Activated gamma-delta T cell treated with anti-CD3 and anti-CD28 coated beads, Interleukin-2, amount 50 U/mL, for 16 hours (primary cell): ENCODE data around the gene ADAMTS2.
"Not testable (repeated sequence)": the region's sequence is repeated elsewhere in the genome, so short reads cannot be mapped to it uniquely, and the experiment has no call there.

Source experiments
- DNase-seq: peaks from one replicate; pipeline ENCODE4 v3.0.0-alpha.2; 2020; ENCODE audit warnings: low read depth

Gene ADAMTS2

DNA sequence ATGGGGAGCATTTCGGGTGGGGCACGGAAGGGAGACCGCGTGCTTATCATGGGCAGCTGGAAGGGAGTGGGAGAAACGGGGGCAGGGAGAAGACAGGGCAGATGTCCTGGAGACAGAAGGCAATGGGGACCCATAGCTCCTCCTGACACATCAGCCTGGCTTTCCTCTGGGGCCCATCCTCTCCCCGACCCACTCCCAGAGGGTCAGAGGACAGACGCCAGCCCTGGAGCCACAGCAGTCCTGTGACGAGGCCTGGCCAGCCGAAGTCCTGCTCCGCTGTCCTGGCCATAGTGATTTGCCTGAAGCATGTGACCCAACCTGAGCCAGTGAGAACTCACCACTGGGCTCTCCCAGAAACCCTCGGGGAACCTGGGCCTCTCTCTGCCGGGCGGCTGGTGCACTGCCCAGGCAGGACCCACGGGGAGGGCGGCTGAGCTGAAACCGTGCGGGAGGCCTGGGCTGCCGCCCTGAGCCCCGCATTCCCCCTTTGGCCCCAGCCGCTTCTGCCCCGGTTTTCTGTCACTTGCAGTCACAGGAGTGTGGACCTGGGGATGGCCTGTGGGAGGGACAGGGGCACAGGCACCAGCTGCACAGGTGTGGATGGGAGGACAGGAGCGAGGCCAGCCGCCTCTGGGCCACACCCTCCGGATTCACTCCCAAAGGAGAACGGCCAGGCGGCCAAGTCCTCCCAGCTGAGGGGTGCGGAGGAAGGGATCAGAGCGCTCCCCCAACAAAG, 19.8 kb downstream of the ADAMTS2 start:
- no peak for DNase-seq

DNA sequence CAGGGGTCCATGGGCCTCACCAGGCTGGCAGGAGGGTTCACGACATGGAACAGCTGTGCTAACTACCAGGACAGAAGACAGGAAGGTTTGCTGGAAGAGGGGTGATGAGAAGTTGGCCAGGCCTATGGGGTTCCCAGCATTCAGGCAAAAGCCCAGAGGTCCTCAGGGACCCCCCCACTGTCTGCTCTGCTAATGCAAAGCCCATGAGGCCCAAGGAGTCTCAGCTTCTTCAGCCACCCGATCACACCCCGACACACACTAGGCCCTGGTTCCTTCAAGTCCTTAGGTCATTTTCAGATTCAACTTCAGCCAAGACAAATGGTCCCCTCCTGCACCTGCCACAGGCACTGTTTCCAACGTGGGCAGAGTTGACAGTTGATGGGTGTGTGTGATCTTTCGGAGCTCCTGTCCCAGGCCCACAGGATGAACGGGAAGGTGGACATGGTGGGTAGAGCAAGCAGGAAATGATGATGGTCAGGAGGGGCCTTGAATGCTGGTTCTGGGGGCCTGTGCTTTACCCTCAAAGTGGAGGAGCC, 20.4 kb downstream of the ADAMTS2 start:
- DNase-seq = no peak

DNA sequence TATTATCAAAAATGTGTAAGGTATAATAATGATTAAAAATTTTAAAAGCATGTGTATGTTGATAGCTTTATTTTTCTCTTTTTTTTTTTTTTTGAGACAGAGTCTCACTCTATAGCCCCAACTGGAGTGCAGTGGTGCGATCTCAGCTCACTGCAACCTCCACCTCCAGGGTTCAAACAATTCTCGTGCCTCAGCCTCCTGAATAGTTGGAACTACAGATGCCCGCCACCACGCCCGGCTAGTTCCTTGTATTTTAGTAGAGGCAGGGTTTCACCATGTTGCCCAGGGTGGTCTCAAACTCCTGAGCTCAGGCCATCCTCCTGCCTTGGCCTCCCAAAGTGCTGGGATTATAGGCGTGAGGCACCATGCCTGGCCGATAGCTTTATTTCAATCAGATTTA, 20.9 kb downstream of the ADAMTS2 start:
- not testable (repeated sequence) for DNase-seq

DNA sequence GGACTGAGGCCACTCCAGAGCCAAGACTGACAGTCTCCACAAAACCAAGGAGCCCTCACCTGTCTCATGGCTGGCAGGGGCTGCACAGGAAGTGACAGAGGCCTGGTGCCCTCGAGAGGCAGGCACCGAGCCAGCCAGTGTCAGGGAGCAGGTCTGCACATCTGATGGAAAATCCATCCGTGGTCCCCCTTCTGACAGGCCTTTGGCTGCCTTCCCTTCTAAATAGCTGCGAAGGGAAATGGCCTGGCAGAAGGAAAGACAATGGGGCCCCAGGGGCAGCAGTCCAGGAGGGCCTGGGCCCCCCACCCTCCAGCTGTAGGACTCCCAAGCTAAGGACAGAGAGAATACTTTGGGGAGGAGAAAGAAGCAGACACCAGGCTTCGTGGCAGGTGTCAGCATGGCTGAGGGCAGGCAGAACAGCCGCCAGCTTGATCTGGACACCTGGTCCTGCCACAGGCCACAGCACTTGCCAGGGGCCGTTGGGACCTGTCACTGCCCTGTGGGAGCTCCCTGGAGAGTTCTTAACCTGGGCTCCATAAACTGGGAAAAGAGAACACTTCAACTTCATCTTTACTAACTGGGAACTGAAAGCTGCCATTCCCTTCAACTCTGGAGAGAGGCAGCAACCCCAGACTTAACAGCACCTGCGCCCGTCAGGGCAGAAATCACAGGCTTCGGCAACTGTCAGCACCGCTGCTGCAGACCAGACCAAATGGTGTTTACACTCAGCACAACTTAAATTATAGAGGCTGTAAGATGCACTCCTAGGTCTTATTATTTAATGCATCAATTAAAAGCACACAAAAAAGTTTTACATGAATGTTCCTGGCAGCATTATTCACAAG, 22.0 kb downstream of the ADAMTS2 start:
- no peak for DNase-seq

DNA sequence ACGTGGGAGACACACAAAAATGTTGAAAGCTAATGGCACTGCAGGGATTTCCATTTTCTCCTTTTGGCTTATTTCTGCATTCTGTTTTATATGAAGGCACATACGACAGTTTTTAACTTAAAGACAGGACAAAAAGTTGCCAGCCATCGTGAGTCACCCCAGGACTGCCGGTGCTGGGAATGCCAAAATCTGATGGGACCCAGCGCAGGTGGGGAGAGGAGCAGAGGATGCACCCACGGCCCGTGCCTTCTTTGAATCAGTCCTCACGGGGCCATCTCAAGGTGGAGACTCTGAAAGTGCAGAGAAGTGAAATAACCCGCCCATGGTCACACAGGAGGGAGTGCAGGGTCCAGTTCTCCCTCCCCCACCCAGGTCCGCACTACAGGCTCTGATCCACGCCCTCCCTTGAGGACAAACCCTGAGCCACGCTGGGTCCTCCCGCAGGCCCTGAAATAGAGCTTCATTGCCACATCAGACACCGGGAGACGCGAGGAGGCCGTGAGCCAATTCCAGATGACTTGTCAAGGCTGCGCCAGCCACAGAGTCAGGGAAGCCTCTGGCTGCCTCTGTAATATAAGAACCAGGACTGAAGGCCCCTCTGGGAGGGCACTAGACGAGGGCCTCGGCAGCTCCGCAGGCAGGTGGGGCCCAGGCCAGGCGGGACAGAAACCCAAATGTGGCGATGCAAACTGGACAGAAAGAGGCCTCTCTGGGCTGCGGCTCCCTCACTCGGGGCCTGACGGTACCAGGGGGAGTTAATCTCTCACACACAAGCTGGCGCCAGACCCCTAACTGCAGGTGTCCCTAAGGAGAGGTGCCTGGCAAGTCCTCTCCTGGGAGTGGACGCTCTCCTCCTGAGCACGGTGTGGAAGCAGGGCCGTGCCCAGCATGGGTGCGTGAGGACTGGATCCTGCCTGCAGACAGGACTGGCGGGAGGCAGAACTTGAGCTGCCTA, 22.9 kb downstream of the ADAMTS2 start:
- no peak for DNase-seq

DNA sequence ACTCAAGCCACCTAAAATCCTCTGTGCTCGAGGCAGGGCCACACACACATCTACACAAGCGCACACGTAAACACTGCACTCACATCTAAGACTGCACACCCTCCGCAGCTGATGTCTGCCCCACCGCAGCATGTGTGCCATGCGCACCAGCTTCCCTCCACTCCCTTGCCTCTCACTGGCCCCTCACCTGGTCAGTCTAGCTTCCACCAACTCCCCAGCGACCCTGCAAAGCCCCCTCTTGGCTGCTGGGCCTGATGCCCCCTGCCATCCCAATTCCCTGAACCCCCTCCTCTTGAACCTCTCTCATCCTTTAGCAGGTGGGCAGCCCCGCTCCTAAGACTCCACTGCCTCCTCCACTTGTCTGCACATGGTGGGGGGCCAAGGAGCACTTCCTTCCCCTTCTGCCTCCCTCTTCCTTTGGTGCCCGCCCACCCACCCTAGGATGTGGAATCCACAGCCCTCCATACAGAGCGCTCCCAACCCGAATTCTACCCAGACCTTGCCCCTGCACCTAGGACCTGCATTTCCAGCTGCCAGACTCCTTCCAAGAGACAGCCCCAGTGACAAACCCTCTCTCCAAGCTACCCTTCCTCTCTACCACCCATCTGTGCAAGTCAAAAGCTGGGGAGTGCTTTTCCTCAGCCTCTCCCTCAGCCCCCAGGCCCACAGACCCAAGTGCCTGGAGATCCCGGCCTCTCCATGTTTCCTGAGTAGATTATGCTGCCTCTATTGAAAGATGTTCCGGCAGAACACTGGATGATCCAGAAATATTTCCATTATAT, 23.9 kb downstream of the ADAMTS2 start:
- DNase-seq = no peak

DNA sequence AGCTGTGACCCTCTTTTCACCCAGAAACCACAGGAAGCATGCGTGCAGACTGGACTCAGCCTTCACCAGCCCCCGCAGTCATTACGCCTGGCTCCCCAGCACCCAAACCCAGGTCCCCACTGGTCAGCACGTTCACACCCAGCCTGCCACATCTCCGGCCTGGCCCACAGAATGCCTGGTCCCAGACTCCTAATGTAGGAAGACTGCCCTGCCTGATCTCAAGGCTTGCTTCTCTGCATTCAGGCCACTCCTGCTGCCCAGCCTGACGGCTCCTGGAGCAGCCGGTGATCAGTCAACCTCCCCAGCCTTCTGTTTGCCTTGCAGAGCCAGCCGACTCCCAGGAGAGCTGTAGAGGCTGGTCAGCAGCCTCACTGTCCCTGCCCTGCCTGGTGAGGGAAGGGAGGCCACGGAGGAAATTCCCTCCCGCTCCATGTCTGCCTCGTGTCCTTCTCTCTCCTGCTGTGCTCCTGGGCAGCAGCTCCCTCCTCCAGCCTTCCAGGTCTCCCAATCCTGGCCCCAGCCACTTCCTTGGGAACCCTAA, 25.4 kb downstream of the ADAMTS2 start:
- no peak for DNase-seq

DNA sequence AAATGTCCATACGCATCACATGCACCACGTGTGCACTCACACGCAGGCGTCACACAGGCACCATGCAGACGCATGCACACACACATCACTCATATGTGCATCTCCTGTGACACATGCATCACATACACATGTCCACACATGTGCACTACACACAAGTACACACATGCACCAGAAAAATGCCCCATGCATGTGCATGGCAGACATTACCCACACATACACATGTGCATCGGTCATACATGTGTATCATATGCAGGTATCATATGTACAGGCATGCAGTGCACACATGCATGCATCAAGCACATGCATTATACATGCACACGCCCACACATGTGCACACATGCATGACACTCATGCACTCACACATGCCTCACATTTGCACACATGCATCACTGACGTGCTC, 26.1 kb downstream of the ADAMTS2 start:
- no peak for DNase-seq

DNA sequence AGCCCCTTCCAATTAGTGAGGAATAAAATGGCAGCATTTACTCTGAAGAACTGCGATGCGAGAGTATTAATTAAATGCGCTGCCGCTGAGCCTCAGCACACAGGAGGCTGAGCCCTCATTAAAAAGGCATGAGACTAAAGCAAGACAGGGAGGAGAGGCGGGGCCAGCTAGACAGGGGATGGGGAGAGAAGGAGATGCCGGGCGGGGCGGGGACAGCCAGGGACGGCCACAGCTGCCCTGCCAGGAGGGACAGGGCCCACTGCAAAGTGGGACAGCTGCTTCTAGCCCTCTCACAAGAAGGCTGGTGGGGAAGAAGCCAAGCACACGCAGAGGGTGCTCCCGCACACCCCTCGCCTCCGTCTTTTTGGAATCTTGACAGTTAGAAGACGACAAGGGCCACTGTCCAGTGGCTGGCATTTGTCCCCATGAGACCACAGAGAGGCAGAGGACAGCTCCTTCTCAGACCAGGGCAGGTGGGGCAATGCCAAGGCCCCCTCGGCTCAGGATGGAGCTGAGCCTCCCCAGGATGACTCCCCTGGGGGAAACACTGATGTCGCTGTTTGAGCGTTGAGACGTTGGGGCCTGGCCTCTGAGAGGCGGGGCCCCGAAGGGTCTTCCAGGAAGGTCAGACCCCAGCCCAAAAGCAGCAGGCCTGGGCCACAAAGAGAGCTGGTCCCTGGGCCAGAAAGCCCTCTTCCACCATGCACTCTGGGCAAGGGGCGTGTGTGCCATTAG, 26.9 kb downstream of the ADAMTS2 start:
- DNase-seq = no peak

DNA sequence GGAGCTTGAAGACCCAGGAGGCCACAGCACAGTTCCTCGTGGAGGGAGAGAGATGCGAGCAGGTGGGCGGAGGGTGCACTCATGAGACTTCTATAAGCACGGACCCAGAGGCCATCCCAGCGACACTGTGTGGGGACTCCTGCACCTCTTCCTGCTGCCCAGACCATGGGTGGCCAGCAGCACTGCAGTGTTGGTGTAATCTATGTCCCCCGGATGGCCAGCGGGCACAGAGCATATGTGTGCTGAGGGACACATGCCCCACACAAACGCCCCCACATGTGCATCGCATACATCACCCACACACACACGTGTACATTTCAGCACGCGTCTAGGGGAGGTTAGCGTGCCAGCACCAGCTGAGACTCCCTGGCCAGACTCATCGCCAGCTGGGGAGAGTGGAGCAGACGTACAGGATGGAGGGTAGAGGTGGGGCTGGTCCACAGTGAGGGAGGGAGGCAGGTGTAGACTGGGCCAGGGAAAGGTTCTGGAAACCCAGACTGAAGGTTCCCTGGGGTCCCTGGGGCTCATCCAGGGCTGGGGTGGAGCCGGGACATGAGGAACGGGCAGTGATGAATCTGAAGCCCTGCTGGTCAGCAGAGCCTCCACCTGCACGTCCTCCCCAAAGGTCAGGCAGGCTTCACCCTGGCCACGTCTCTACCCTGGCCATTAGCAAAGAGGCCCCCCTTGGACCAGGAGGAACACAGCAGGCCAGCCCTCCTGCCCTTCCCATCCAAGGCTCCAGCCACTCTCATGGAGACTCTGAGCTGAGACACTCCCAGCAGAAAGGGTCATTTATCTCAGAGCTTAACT, 27.6 kb downstream of the ADAMTS2 start:
- no peak for DNase-seq

DNA sequence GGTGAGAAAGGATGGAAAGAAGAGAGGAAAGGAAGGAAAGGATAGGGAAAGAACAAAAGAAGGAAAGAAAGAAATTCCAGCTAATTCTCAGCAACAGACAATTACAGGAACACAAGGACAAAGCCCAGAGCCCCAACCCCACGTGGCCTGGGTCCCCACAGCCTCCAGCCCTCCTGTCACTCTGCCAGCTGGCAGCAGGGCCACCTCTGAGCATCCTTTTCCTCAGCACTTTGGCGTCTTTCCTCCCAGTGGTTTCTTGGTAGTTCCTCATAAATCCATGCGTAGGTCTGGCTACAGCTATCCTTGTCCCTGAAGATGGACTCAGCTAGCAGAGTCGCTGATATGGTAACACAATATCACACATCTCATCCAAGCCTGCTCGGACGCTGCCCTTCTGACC, 28.3 kb downstream of the ADAMTS2 start:
- DNase-seq = no peak

DNA sequence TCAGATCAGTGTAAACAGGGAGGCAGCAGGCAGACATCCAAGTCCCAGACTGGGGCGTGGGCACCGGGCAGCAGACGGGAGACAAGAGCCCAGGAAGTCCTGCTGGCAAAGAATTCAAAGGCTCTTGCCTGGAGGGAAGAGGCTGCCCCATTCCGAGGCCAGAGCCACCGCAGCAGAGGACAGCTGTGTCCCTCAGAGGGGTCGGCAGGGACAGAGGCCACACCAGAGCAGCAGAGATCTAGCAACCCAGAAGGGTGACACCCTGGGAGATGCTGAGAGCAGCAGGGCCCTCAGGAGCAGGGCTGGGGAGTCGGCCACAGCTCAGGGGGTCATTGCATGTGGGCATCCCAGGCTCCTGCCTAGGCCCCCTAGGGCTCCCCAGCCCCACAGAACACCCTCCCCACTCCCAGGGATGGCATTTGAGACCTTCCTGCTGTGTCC, 29.1 kb downstream of the ADAMTS2 start:
- no peak for DNase-seq

DNA sequence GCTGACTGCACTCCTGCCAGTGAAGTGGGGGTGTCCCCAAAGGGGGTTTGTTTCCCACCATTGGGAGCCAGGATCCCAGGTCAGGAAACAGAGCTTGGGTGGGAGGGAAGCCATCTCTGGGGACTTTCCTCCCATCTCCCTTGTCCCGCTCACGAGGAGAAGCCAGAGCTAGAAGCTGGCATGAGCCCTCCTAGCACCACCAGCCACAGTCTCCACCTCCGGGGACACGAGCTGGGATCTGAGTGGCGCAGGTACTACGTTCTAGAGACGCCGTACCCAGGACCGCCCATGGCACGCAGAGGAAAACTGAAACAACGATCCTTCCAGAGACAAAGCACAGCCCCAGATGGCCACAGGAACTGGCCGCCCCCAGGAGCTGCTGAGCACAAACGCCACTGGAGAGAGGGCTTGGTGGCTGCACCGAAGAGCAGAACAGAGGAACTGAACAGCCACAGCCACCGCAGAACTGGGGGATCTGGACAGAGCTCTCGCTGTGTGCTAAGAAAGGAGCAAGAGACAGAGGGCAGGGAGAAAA, 29.8 kb downstream of the ADAMTS2 start:
- DNase-seq = no peak

DNA sequence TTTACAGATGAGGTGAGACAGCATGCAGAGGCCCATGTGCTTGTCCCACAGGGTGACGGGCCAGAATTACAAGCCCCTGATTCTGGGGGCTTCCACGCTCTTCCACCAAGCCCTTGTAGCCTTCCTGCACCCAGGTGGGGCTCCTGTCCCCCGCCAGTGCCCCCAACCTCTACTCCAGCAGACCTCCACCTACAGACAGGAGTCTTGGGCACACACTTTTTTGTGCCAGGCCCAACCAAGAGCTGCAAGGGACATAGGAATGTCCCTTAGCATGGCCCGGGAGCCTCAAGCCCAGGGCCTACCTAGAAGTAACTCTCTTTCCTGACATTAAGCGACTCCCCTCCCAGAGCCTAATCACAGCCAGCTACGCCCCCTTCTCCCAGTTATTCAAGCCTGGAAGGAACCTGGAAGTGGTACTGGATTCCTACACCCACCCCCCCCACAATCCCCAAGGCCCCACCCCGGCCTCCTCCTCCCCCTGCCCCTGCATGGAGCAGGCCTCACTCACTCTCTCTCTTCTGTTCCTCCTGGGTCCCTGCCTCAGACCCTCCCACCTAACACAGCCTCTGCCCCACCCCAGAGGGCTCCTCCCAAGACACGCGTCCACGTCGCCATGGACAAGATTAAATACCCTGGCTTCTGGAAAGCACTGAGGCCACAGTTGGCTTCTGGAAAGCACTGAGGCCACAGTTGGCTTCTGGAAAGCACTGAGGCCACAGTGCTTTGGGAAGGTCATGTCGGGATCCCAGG, 30.5 kb downstream of the ADAMTS2 start:
- no peak for DNase-seq

DNA sequence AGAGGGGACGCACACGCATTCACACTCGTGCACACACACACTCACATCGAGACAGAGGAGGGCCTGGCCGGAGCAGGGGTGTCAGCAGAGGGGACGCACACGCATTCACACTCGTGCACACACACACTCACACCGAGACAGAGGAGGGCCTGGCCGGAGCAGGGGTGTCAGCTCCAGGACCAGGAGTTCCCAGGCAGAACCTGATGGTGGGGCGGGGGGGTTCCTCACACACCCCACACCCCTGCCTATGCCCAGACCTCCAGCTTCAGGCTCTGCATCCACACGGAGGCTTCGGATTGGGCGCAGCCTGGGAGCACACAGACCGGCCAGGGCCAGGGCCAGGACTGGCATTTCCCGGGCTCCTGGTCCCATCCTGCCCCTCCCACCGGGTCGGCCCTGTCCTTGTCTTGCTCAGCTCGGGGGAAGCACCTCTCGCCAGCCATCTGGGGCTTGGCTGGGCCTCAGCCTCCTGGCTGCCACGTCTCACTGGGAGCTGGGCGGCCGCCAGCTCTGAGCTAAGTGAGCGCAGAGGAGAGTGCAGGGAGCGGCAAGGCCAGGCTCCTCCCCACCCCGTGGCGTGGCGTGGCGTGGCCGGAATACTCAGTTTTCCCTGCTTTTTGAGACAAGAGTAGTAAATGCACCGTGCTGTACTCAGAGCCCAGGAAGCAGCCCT, 31.3 kb downstream of the ADAMTS2 start:
- no peak for DNase-seq

DNA sequence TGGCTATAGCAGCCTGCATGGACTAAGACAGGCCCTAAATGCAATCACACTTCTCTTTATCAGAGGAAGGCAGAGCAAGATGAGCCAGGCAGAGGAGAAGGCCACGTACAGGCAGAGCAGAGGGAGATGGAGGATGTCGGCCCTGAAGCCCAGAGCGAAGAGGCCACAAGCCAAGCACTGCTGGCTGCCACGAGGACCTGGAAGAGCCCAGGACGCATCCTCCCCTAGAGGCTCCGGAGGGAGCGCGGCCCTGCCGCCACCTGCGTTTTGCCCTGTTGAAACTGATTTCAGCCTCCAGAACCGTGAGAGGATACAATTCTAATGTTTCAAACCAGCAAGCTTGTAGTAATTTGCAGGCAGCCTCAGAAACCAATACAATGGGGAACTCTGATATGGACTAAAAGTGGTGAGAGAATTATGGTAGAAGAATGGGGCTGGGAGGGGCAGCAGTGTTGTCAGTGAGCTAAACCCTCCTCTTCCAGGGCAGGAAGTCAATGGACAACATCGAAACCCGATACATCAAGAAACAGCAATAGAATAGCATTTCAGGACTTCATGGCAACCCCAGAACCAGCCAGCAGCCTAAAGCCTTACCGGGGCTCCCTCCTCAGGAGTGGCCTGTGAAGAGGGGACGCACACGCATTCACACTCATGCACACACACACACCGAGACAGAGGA, 32.6 kb downstream of the ADAMTS2 start:
- DNase-seq = no peak

DNA sequence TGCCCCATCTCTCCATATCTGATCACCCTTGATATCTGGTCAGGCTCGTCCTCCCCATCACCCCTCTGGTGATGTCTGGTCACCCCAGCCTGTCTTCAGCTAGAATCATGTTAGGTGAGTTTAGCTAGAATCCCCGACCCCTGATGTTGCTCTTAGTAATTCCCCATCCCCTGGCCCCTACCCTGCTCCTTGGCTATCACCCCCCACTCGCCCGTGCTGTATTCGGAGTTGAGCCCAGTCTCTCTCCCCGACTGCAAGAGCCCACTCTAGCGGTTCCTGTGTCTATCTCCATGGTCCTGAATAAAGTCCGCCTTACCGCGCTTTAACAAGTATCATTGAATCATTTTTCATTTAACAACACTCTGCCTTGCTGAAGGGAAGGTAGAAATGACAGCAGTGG, 33.7 kb downstream of the ADAMTS2 start:
- no peak for DNase-seq
